K562 (cell line): ENCODE measurements around the gene CCNK. TPM values are rescaled to one million over a fixed set of nuclear protein-coding genes. Genes with fewer than 3 reads are reported as not detected.
A peak's percentile ranks its signal among the peaks of the same experiment; 100 is the strongest.

ENCODE experiments used
- ATF7 ChIP-seq: fragments of 450-650 bp; IDR thresholded peaks from 2 replicates; pipeline ENCODE4 v1.7.1; 2014; ENCODE audit warnings: mild to moderate bottlenecking, moderate library complexity
- FOXK2 ChIP-seq, 2 experiments: fragments of 450-650 bp; IDR thresholded peaks in 1 of 2; conservative IDR thresholded peaks in 1 of 2; 2 replicates each; pipeline ENCODE4 v1.6.1; 2016; ENCODE audit warnings: low read depth in 2 of 2, mild to moderate bottlenecking in 1 of 2
- GABPB1 ChIP-seq: sonication (generic); formaldehyde crosslinking; IDR thresholded peaks from 2 replicates; pipeline ENCODE4 v1.8.0; 2022; ENCODE audit warnings: mild to moderate bottlenecking, missing genetic modification reagents
- NEUROD1 ChIP-seq: fragments of 150-350 bp; IDR thresholded peaks from 2 replicates; pipeline ENCODE4 v1.6.1; 2014; ENCODE audit warnings: borderline replicate concordance, low read length, low read depth; ENCODE audit not compliant: partially characterized antibody
- NRF1 ChIP-seq, 2 experiments: fragments of 450-650 bp; IDR thresholded peaks in 1 of 2; conservative IDR thresholded peaks in 1 of 2; 2 replicates each; pipeline ENCODE4 v1.6.1; 2014; ENCODE audit warnings: mild to moderate bottlenecking in 2 of 2
- TAF1 ChIP-seq: IDR thresholded peaks from 2 replicates; pipeline ENCODE4 v1.6.1; 2011; ENCODE audit warnings: mild to moderate bottlenecking, low read length, moderate library complexity; ENCODE audit not compliant: insufficient read depth, control insufficient read depth, severe bottlenecking; ENCODE audit errors: extremely low read depth
- TAF9B ChIP-seq: fragments of 450-650 bp; IDR thresholded peaks from 2 replicates; pipeline ENCODE4 v1.6.1; 2018; ENCODE audit warnings: mild to moderate bottlenecking; ENCODE audit not compliant: partially characterized antibody
- TBP ChIP-seq: optimal IDR thresholded peaks from 2 replicates; pipeline ENCODE3; 2011; ENCODE audit warnings: low read depth, low read length, improper control_type of control experiment
- YY1 ChIP-seq, 3 experiments: IDR thresholded peaks; 2 replicates each; pipeline ENCODE4 v1.6.1; 2011; ENCODE audit warnings: low read length in 2 of 3, mild to moderate bottlenecking in 2 of 3, moderate library complexity in 2 of 3, borderline replicate concordance in 1 of 3, control low read depth in 1 of 3, low read depth in 1 of 3; ENCODE audit not compliant: insufficient read depth in 3 of 3, insufficient replicate concordance in 2 of 3, control insufficient read depth in 1 of 3, insufficient read length in 1 of 3; ENCODE audit errors: extremely low read depth in 1 of 3
- ZBTB17 ChIP-seq: fragments of 450-650 bp; formaldehyde crosslinking; IDR thresholded peaks from 2 replicates; pipeline ENCODE4 v1.4.0; 2020; ENCODE audit warnings: mild to moderate bottlenecking
- polyA plus RNA-seq, 8 experiments: library from polyadenylated mRNA; depleted of rRNA in 4 of 8; stranded (reverse) in 5 of 8; unstranded in 3 of 8; fragments of >200 nt; fragmentation: Nextera tagmentation in 2 of 8; fragmentation: Illumina TruSeq in 1 of 8; extraction: Ambion mirVana in 2 of 8; extraction: Trizol in 1 of 8; gene quantifications; 2 replicates each; pipeline versions ENCODE4 v1.2.1 to v1.2.3, GENCODE V29; 2011 to 2014; ENCODE audit warnings: inconsistent platforms in 1 of 8, missing spikeins in 1 of 8
- total RNA-seq, 7 experiments: library from RNA; depleted of rRNA in 6 of 7; stranded (reverse); fragments of >200 nt in 6 of 7; fragmentation: Illumina TruSeq in 2 of 7; extraction: Trizol in 2 of 7; gene quantifications; 2 replicates each; pipeline versions ENCODE4 v1.2.1 to v1.2.3, GENCODE V29; 2011 to 2021; ENCODE audit warnings: low replicate concordance in 1 of 7
- TF ChIP-seq, protein P1 (sequence below): fragments of 250-450 bp; sonication (Bioruptor Pico); IDR thresholded peaks from 2 replicates; pipeline ENCODE4 v1.5.0; 2020; ENCODE audit warnings: mild to moderate bottlenecking, borderline replicate concordance
- TF ChIP-seq, protein P2 (sequence below), 2 experiments: IDR thresholded peaks; 2 replicates each; pipeline ENCODE4 v1.6.1; 2011; ENCODE audit warnings: borderline replicate concordance in 1 of 2, control low read depth in 1 of 2, low read depth in 1 of 2, low read length in 1 of 2, mild to moderate bottlenecking in 1 of 2, mixed read lengths in 1 of 2, moderate library complexity in 1 of 2; ENCODE audit not compliant: insufficient read depth in 1 of 2, insufficient read length in 1 of 2, poor library complexity in 1 of 2, severe bottlenecking in 1 of 2; ENCODE audit errors: extremely low read depth in 1 of 2
- TF ChIP-seq, protein P3 (sequence below): fragments of 450-650 bp; IDR thresholded peaks from 2 replicates; pipeline ENCODE4 v1.7.1; 2018; ENCODE audit warnings: mild to moderate bottlenecking, low read depth; ENCODE audit not compliant: partially characterized antibody
- TF ChIP-seq, protein P4 (sequence below): fragments of 250-450 bp; sonication (Bioruptor Pico); IDR thresholded peaks from 2 replicates; pipeline ENCODE4 v1.5.0; 2021; ENCODE audit warnings: mild to moderate bottlenecking, borderline replicate concordance

The CCNK gene
- total and polyA plus RNA-seq, 9 of the 15 experiments (the other 6 are each of a cell fraction or from before 2014, with no cell fraction given) = 5.8 to 84.2 (median 16.4) TPM

GRCh38 chr14:99480917-99481744, at the start of gene CCNK (continued):
- TF ChIP-seq, protein P1, sequence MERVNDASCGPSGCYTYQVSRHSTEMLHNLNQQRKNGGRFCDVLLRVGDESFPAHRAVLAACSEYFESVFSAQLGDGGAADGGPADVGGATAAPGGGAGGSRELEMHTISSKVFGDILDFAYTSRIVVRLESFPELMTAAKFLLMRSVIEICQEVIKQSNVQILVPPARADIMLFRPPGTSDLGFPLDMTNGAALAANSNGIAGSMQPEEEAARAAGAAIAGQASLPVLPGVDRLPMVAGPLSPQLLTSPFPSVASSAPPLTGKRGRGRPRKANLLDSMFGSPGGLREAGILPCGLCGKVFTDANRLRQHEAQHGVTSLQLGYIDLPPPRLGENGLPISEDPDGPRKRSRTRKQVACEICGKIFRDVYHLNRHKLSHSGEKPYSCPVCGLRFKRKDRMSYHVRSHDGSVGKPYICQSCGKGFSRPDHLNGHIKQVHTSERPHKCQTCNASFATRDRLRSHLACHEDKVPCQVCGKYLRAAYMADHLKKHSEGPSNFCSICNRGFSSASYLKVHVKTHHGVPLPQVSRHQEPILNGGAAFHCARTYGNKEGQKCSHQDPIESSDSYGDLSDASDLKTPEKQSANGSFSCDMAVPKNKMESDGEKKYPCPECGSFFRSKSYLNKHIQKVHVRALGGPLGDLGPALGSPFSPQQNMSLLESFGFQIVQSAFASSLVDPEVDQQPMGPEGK (CRISPR knock-in tag) = no peak
- peak; percentile 83 to 97 (median 94) for TF ChIP-seq YY1 (IDR thresholded peaks at IDR 0.05; ENCODE audit: borderline replicate concordance in 1 of 3, control insufficient read depth in 1 of 3, extremely low read depth in 1 of 3, insufficient read depth in 3 of 3, insufficient read length in 1 of 3, insufficient replicate concordance in 2 of 3, low read depth in 1 of 3, low read length in 2 of 3)
- peak; percentile 80 to 83 for TF ChIP-seq NRF1 (conservative IDR thresholded peaks at IDR 0.05 in 1 of 2, IDR thresholded peaks at IDR 0.05 in 1 of 2)
- peak; percentile 80; the same call in 1 of the 2 replicates for TF ChIP-seq GABPB1 (CRISPR knock-in tag)
- no peak for TF ChIP-seq ZBTB17
- peak; percentile 88 for TF ChIP-seq TAF1
- TF ChIP-seq ATF7 = peak; percentile 86
- TF ChIP-seq, protein P2, sequence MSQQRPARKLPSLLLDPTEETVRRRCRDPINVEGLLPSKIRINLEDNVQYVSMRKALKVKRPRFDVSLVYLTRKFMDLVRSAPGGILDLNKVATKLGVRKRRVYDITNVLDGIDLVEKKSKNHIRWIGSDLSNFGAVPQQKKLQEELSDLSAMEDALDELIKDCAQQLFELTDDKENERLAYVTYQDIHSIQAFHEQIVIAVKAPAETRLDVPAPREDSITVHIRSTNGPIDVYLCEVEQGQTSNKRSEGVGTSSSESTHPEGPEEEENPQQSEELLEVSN (IDR thresholded peaks at IDR 0.05; ENCODE audit: borderline replicate concordance in 1 of 2, extremely low read depth in 1 of 2, insufficient read depth in 1 of 2, insufficient read length in 1 of 2, low read depth in 1 of 2, low read length in 1 of 2, poor library complexity in 1 of 2, severe bottlenecking in 1 of 2) = peak in 1 of 2 experiments; percentile 2
- TF ChIP-seq NEUROD1 = peak; percentile 84
- TF ChIP-seq FOXK2 (conservative IDR thresholded peaks at IDR 0.05 in 1 of 2, IDR thresholded peaks at IDR 0.05 in 1 of 2; ENCODE audit: low read depth in 2 of 2) = peak; percentile 64 to 71; a peak in 3 of 4 replicates
- TF ChIP-seq TBP = peak; percentile 94
- TF ChIP-seq, protein P3, sequence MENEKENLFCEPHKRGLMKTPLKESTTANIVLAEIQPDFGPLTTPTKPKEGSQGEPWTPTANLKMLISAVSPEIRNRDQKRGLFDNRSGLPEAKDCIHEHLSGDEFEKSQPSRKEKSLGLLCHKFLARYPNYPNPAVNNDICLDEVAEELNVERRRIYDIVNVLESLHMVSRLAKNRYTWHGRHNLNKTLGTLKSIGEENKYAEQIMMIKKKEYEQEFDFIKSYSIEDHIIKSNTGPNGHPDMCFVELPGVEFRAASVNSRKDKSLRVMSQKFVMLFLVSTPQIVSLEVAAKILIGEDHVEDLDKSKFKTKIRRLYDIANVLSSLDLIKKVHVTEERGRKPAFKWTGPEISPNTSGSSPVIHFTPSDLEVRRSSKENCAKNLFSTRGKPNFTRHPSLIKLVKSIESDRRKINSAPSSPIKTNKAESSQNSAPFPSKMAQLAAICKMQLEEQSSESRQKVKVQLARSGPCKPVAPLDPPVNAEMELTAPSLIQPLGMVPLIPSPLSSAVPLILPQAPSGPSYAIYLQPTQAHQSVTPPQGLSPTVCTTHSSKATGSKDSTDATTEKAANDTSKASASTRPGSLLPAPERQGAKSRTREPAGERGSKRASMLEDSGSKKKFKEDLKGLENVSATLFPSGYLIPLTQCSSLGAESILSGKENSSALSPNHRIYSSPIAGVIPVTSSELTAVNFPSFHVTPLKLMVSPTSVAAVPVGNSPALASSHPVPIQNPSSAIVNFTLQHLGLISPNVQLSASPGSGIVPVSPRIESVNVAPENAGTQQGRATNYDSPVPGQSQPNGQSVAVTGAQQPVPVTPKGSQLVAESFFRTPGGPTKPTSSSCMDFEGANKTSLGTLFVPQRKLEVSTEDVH = peak; percentile 52
- TF ChIP-seq TAF9B = peak; percentile 79
- TF ChIP-seq, protein P4, sequence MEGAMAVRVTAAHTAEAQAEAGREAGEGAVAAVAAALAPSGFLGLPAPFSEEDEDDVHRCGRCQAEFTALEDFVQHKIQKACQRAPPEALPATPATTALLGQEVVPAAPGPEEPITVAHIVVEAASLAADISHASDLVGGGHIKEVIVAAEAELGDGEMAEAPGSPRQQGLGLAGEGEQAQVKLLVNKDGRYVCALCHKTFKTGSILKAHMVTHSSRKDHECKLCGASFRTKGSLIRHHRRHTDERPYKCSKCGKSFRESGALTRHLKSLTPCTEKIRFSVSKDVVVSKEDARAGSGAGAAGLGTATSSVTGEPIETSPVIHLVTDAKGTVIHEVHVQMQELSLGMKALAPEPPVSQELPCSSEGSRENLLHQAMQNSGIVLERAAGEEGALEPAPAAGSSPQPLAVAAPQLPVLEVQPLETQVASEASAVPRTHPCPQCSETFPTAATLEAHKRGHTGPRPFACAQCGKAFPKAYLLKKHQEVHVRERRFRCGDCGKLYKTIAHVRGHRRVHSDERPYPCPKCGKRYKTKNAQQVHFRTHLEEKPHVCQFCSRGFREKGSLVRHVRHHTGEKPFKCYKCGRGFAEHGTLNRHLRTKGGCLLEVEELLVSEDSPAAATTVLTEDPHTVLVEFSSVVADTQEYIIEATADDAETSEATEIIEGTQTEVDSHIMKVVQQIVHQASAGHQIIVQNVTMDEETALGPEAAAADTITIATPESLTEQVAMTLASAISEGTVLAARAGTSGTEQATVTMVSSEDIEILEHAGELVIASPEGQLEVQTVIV (CRISPR knock-in tag) = no peak
